GM19452 (cell line): ENCODE results near the gene TRIP13.
A peak's percentile ranks its signal among the peaks of the same experiment; 100 is the strongest.

Source experiments
- ATAC-seq: cut with Tn5 transposase; IDR thresholded peaks from one replicate; pipeline ENCODE4 v1.9.1; 2021; ENCODE audit not compliant: unreplicated experiment

Gene TRIP13

GRCh38 chr5:963673-964531 lies 71.2 kb downstream of the TRIP13 start:
- peak; percentile 84 for ATAC-seq

GRCh38 chr5:964821-965220 lies 72.1 kb downstream of the TRIP13 start:
- ATAC-seq: no peak

- ATAC-seq: no peak
These were observed 73.1 kb downstream of the TRIP13 start for GRCh38 chr5:965604-966344.

- no peak for ATAC-seq
These were observed 73.6 kb downstream of the TRIP13 start for GRCh38 chr5:966345-966710.

- ATAC-seq: no peak
These were observed 74.3 kb downstream of the TRIP13 start for GRCh38 chr5:966941-967340.
